CD4-positive, CD25-positive, alpha-beta regulatory T cell (primary cell): ENCODE results near the gene SRCAP. TPM values are rescaled to one million over a fixed set of nuclear protein-coding genes. Genes with fewer than 3 reads are reported as not detected.

Experiments
- ATAC-seq, 2 donors: fragments of 150-1000 bp; cut with Tn5 transposase; one replicate each; pipeline ENCODE4 v1.10.0; 2021; ENCODE audit warnings: low read depth in 2 of 2, moderate number of reproducible peaks in 2 of 2, moderate library complexity in 1 of 2
- DNase-seq, 3 donors: peaks; one replicate each; pipeline versions ENCODE4 v3.0.0 to v3.0.0-alpha.2; 2012 to 2022; ENCODE audit warnings: mixed read lengths in 1 of 3
- H3K27ac ChIP-seq: one replicate; pipeline ENCODE4 v1.7.0; 2013; ENCODE audit warnings: mild to moderate bottlenecking, low read length; ENCODE audit not compliant: insufficient read depth, poor library complexity, severe bottlenecking
- H3K27me3 ChIP-seq: one replicate; pipeline ENCODE4 v1.7.0; 2013; ENCODE audit warnings: low read length; ENCODE audit not compliant: control insufficient read depth, insufficient read depth
- H3K36me3 ChIP-seq: one replicate; pipeline ENCODE4 v1.7.0; 2013; ENCODE audit warnings: mild to moderate bottlenecking, low read length, moderate library complexity; ENCODE audit not compliant: control insufficient read depth, insufficient read depth
- H3K4me1 ChIP-seq: 2 replicates; pipeline ENCODE4 v1.7.0; 2013; ENCODE audit warnings: mild to moderate bottlenecking, low read length; ENCODE audit not compliant: insufficient read depth, control insufficient read depth, poor library complexity, severe bottlenecking
- H3K4me3 ChIP-seq: one replicate; pipeline ENCODE4 v1.7.0; 2013; ENCODE audit warnings: low read depth, mild to moderate bottlenecking, low read length, moderate library complexity
- H3K9me3 ChIP-seq, 2 experiments: 1 replicate in 1 of 2; 2 replicates in 1 of 2; pipeline ENCODE4 v1.7.0; 2013; ENCODE audit warnings: low read length in 2 of 2, mild to moderate bottlenecking in 1 of 2, moderate library complexity in 1 of 2; ENCODE audit not compliant: control insufficient read depth in 2 of 2
- H3K27ac Mint-ChIP-seq, 3 donors: one replicate each; pipeline ENCODE4 v1.8.0; 2020 to 2022; ENCODE audit warnings: mild to moderate bottlenecking in 3 of 3, mixed read lengths in 3 of 3, moderate library complexity in 2 of 3
- H3K27me3 Mint-ChIP-seq: one replicate; pipeline ENCODE4 v1.8.0; 2022; ENCODE audit warnings: mild to moderate bottlenecking, mixed read lengths
- H3K36me3 Mint-ChIP-seq: one replicate; pipeline ENCODE4 v1.8.0; 2020; ENCODE audit warnings: mixed read lengths
- H3K4me1 Mint-ChIP-seq, 4 donors: one replicate each; pipeline ENCODE4 v1.8.0; 2020 to 2022; ENCODE audit warnings: mixed read lengths in 4 of 4, mild to moderate bottlenecking in 1 of 4
- H3K4me3 Mint-ChIP-seq, 4 donors: one replicate each; pipeline ENCODE4 v1.8.0; 2020 to 2022; ENCODE audit warnings: mild to moderate bottlenecking in 4 of 4, mixed read lengths in 4 of 4, moderate library complexity in 3 of 4
- H3K9me3 Mint-ChIP-seq, 7 donors: one replicate each; pipeline ENCODE4 v1.8.0; 2020 to 2022; ENCODE audit warnings: mixed read lengths in 7 of 7, mild to moderate bottlenecking in 3 of 7, moderate library complexity in 2 of 7
- polyA plus RNA-seq, 4 donors: library from polyadenylated mRNA; unstranded; fragments of 300-500 nt; fragmentation: Illumina TruSeq; gene quantifications; one replicate each; pipeline ENCODE4 v1.2.3, GENCODE V29; 2021
- total RNA-seq: library from RNA; stranded (reverse); gene quantifications from one replicate; pipeline ENCODE4 v1.2.3, GENCODE V29; 2022

SRCAP gene
- total and polyA plus RNA-seq, 5 donors from 2014 or later: 4.9 to 83.0 (median 9.4) TPM

GRCh38 chr16:30758988-30759491 lies 60.1 kb downstream of the SRCAP start:
- H3K4me3 Mint-ChIP-seq: peak overlapping the region in 3 of 4 donors; percentile 13 to 94 (median 38)
- no peaks in the 10 kb centered on the region for H3K27me3 ChIP-seq
- H3K27ac Mint-ChIP-seq: no peak overlapping the region
- peaks cover 0 to 31% (median 24%) of the 10 kb centered on the region in 4 donors for H3K4me1 Mint-ChIP-seq
- no peaks in the 10 kb centered on the region for H3K9me3 ChIP-seq
- H3K4me1 ChIP-seq: peaks cover 25% of the 10 kb centered on the region
- ATAC-seq (no peak), DNase-seq (no peak)
- no peaks in the 10 kb centered on the region for H3K9me3 Mint-ChIP-seq
- no peak overlapping the region for H3K27ac ChIP-seq
- peaks cover 15% of the 10 kb centered on the region for H3K36me3 Mint-ChIP-seq
- H3K4me3 ChIP-seq: no peak overlapping the region
- no peaks in the 10 kb centered on the region for H3K27me3 Mint-ChIP-seq
- peaks cover 16% of the 10 kb centered on the region for H3K36me3 ChIP-seq

GRCh38 chr16:30760001-30760559 lies 61.1 kb downstream of the SRCAP start:
- ATAC-seq: no peak
- Histone ChIP-seq H3K36me3 (peaks cover 20% of the 10 kb centered on the region), H3K4me1 (peaks cover 25% of the 10 kb centered on the region), H3K27ac (no peak overlapping the region), H3K4me3 (no peak overlapping the region), H3K9me3 (no peaks in the 10 kb centered on the region), H3K27me3 (no peaks in the 10 kb centered on the region)
- Mint-ChIP-seq H3K4me3 (peak overlapping the region in 3 of 4 donors; percentile 43 to 99 (median 94)), H3K4me1 (peaks cover 0 to 34% (median 24%) of the 10 kb centered on the region in 4 donors), H3K9me3 (no peaks in the 10 kb centered on the region), H3K36me3 (peaks cover 9% of the 10 kb centered on the region), H3K27ac (peak overlapping the region in 1 of 3 donors; percentile 82), H3K27me3 (no peaks in the 10 kb centered on the region)
- no peak for DNase-seq

- Histone ChIP-seq H3K27ac (peak overlapping the region; percentile 81), H3K4me3 (peak overlapping the region; percentile 40), H3K36me3 (peaks cover 27% of the 10 kb centered on the region), H3K4me1 (peaks cover 25% of the 10 kb centered on the region), H3K9me3 (no peaks in the 10 kb centered on the region), H3K27me3 (no peaks in the 10 kb centered on the region)
- Mint-ChIP-seq H3K4me3 (peak overlapping the region; percentile 94 to 99 (median 97)), H3K27me3 (no peaks in the 10 kb centered on the region), H3K27ac (peak overlapping the region in 2 of 3 donors; percentile 82 to 86), H3K36me3 (peaks cover 10% of the 10 kb centered on the region), H3K9me3 (no peaks in the 10 kb centered on the region), H3K4me1 (peaks cover 0 to 38% (median 25%) of the 10 kb centered on the region in 4 donors)
- DNase-seq: no peak
- no peak for ATAC-seq
These were observed 61.8 kb downstream of the SRCAP start for GRCh38 chr16:30760577-30761426.

GRCh38 chr16:30761427-30761927 lies 62.5 kb downstream of the SRCAP start:
- Histone ChIP-seq H3K27me3 (no peaks in the 10 kb centered on the region), H3K27ac (peak overlapping the region; percentile 81), H3K9me3 (no peaks in the 10 kb centered on the region), H3K36me3 (peaks cover 28% of the 10 kb centered on the region), H3K4me3 (peak overlapping the region; percentile 93), H3K4me1 (peaks cover 25% of the 10 kb centered on the region)
- peak overlapping the region; percentile 94 to 99 (median 97) for H3K4me3 Mint-ChIP-seq
- H3K27ac Mint-ChIP-seq: peak overlapping the region in 2 of 3 donors; percentile 94 to 95
- DNase-seq (peak; percentile 25 to 49 (median 39)), ATAC-seq (peak; percentile 10 to 15)
- H3K27me3 Mint-ChIP-seq: no peaks in the 10 kb centered on the region
- H3K9me3 Mint-ChIP-seq: no peaks in the 10 kb centered on the region
- H3K4me1 Mint-ChIP-seq: peaks cover 0 to 38% (median 27%) of the 10 kb centered on the region in 4 donors
- H3K36me3 Mint-ChIP-seq: peaks cover 7% of the 10 kb centered on the region

GRCh38 chr16:30761928-30762902 lies 63.2 kb downstream of the SRCAP start, which contains the start of the genes CFAP119 and RNF40:
TSS of gene CFAP119 (minus strand) at chr16:30762062. CDS start at chr16:30761748, 314 bp downstream.
TSS of gene RNF40 (plus strand) at chr16:30762322. CDS start at chr16:30762546, 224 bp downstream.
- peak; percentile 90 to 95 (median 92) for DNase-seq
- H3K36me3 Mint-ChIP-seq: peaks cover 11% of the 10 kb centered on the region
- Histone ChIP-seq H3K36me3 (peaks cover 36% of the 10 kb centered on the region), H3K4me1 (peaks cover 25% of the 10 kb centered on the region), H3K4me3 (peak within 1 kb of the TSS; percentile 93), H3K27me3 (no peaks in the 10 kb centered on the region), H3K27ac (peak within 1 kb of the TSS; percentile 81), H3K9me3 (no peaks in the 10 kb centered on the region)
- peak within 1 kb of the TSS; percentile 94 to 95 (median 95) for H3K27ac Mint-ChIP-seq
- peak within 1 kb of the TSS; percentile 94 to 99 (median 97) for H3K4me3 Mint-ChIP-seq
- no peaks in the 10 kb centered on the region for H3K9me3 Mint-ChIP-seq
- peaks cover 0 to 38% (median 27%) of the 10 kb centered on the region in 4 donors for H3K4me1 Mint-ChIP-seq
- ATAC-seq: peak; percentile 93 to 95
- no peaks in the 10 kb centered on the region for H3K27me3 Mint-ChIP-seq

GRCh38 chr16:30762991-30763725 lies 64.2 kb downstream of the SRCAP start:
- Histone ChIP-seq H3K9me3 (no peaks in the 10 kb centered on the region), H3K27me3 (no peaks in the 10 kb centered on the region), H3K27ac (peak overlapping the region; percentile 81), H3K36me3 (peaks cover 45% of the 10 kb centered on the region), H3K4me3 (peak overlapping the region; percentile 93), H3K4me1 (peaks cover 25% of the 10 kb centered on the region)
- Mint-ChIP-seq H3K36me3 (peaks cover 13% of the 10 kb centered on the region), H3K4me1 (peaks cover 0 to 38% (median 27%) of the 10 kb centered on the region in 4 donors), H3K27ac (peak overlapping the region; percentile 94 to 95 (median 95)), H3K4me3 (peak overlapping the region; percentile 94 to 99 (median 97)), H3K9me3 (no peaks in the 10 kb centered on the region), H3K27me3 (no peaks in the 10 kb centered on the region)
- DNase-seq (no peak), ATAC-seq (no peak)
